GM23248 (cell line): ENCODE results near the gene PDIK1L.

Source experiments
- EZH2 ChIP-seq: fragments of 200-600 bp; sonication (generic); IDR thresholded peaks from 2 replicates; pipeline ENCODE4 v1.6.1; 2018; ENCODE audit warnings: antibody characterized with exemption, mild to moderate bottlenecking; ENCODE audit not compliant: insufficient read depth, poor library complexity, severe bottlenecking
- EZH2phosphoT487 ChIP-seq: fragments of 200-600 bp; sonication (generic); IDR thresholded peaks from 2 replicates; pipeline ENCODE4 v1.6.1; 2018; ENCODE audit warnings: antibody characterized with exemption, moderate library complexity, mild to moderate bottlenecking, low read depth; ENCODE audit not compliant: insufficient read depth

- TF ChIP-seq EZH2 (no peak), EZH2phosphoT487 (no peak)
These were observed 17.5 kb upstream of the PDIK1L start for GRCh38 chr1:26094076-26094669.
